HCT116 (cell line): ENCODE data around the gene NEB. TPM values are rescaled to one million over a fixed set of nuclear protein-coding genes. Genes with fewer than 3 reads are reported as not detected.

Experiments
- ATAC-seq: fragments of 200-7000 bp; cut with Tn5 transposase; 2 replicates; pipeline ENCODE4 v1.9.1; 2020; ENCODE audit warnings: mild to moderate bottlenecking, moderate library complexity
- BruUV-seq: library from RNA; stranded (reverse); fragments of 400-500 nt; replicated peaks from 2 replicates; lab custom pipeline; 2021; lab: Mats Ljungman, UMichigan
- CTCF ChIA-PET: fragments of 300-600 bp; sonication (Branson Sonifier 250); formaldehyde crosslinking; loops from one replicate; lab custom pipeline; 2021; ENCODE audit warnings: antibody characterized with exemption; lab: Charles Lee
- POLR2A ChIA-PET: fragments of 300-600, 350-600 bp; sonication (Branson Sonifier 250); formaldehyde crosslinking; loops from one replicate; lab custom pipeline; 2021; ENCODE audit warnings: antibody characterized with exemption; lab: Charles Lee
- RAD21 ChIA-PET, 2 experiments: fragments of 300-600 bp; sonication (Branson Sonifier 250); formaldehyde crosslinking; loops; one replicate each; lab custom pipeline; 2023; ENCODE audit warnings: low total read pairs in 2 of 2; ENCODE audit not compliant: uncharacterized antibody in 2 of 2, unreplicated experiment in 2 of 2, low non-redundant PET in 1 of 2; lab: Charles Lee
- DNase-seq: peaks from one replicate; pipeline ENCODE4 v3.0.0-alpha.2; 2010; ENCODE audit warnings: low read depth, low spot score
- H2AFZ ChIP-seq: fragments of 200-600 bp; shearing (Covaris generic), sonication (generic); 2 replicates; pipeline ENCODE4 v1.6.1; 2017; ENCODE audit warnings: low read depth, mixed run types, mixed read lengths, antibody characterized with exemption, low read length; ENCODE audit not compliant: poor library complexity, severe bottlenecking
- H3K27ac ChIP-seq: 2 replicates; pipeline ENCODE4 v1.5.1; 2012; ENCODE audit warnings: low read depth, low read length
- H3K27me3 ChIP-seq: fragments of 200-600 bp; sonication (generic); 2 replicates; pipeline ENCODE4 v1.6.1; 2016; ENCODE audit warnings: mixed run types, low read length, mixed read lengths; ENCODE audit not compliant: insufficient read depth
- H3K36me3 ChIP-seq, 2 experiments: fragments of 200-500 bp in 1 of 2; fragments of 200-600 bp in 1 of 2; sonication (Bioruptor generic) in 1 of 2; sonication (generic) in 1 of 2; 2 replicates each; pipeline versions ENCODE4 v1.5.1 to v1.6.1; 2014 to 2016; ENCODE audit warnings: low read length in 2 of 2, inconsistent platforms in 1 of 2, mixed read lengths in 1 of 2, mixed run types in 1 of 2; ENCODE audit not compliant: insufficient read depth in 2 of 2, control insufficient read depth in 1 of 2
- H3K4me1 ChIP-seq, 2 experiments: fragments of 200-600 bp in 1 of 2; sonication (generic) in 1 of 2; 2 replicates each; pipeline versions ENCODE4 v1.5.1 to v1.6.1; 2012 to 2017; ENCODE audit warnings: low read length in 2 of 2, inconsistent platforms in 1 of 2, mild to moderate bottlenecking in 1 of 2, mixed read lengths in 1 of 2, mixed run types in 1 of 2, moderate library complexity in 1 of 2; ENCODE audit not compliant: insufficient read depth in 2 of 2, control insufficient read depth in 1 of 2
- H3K4me2 ChIP-seq: fragments of 200-600 bp; sonication (generic); 2 replicates; pipeline ENCODE4 v1.6.1; 2017; ENCODE audit warnings: mixed run types, low read length, mixed read lengths
- H3K4me3 ChIP-seq, 2 experiments: fragments of 200-600 bp in 1 of 2; sonication (generic) in 1 of 2; replicated peaks in 1 of 2; 2 replicates each; pipeline ENCODE4 v1.5.1; 2011 to 2016; ENCODE audit warnings: low read length in 2 of 2, control low read depth in 1 of 2, low read depth in 1 of 2, mild to moderate bottlenecking in 1 of 2, mixed read lengths in 1 of 2, mixed run types in 1 of 2
- H3K79me2 ChIP-seq: fragments of 200-600 bp; sonication (generic); 2 replicates; pipeline ENCODE4 v1.6.1; 2017; ENCODE audit warnings: mild to moderate bottlenecking, mixed run types, low read length, moderate library complexity, mixed read lengths; ENCODE audit not compliant: insufficient read depth
- H3K9ac ChIP-seq: fragments of 200-600 bp; sonication (generic); 2 replicates; pipeline ENCODE4 v1.6.1; 2016; ENCODE audit warnings: low read length, mixed read lengths
- H3K9me2 ChIP-seq: fragments of 200-600 bp; sonication (generic), shearing (Covaris generic); 2 replicates; pipeline ENCODE4 v1.6.1; 2017; ENCODE audit warnings: mixed run types, mild to moderate bottlenecking, moderate library complexity; ENCODE audit not compliant: insufficient read depth
- H3K9me3 ChIP-seq, 2 experiments: fragments of 200-500 bp in 1 of 2; fragments of 200-600 bp in 1 of 2; sonication (Bioruptor generic) in 1 of 2; sonication (generic) in 1 of 2; 2 replicates each; pipeline ENCODE4 v1.6.1; 2014 to 2017; ENCODE audit warnings: low read length in 2 of 2, mixed read lengths in 2 of 2, inconsistent platforms in 1 of 2, low read depth in 1 of 2, mild to moderate bottlenecking in 1 of 2, mixed run types in 1 of 2, moderate library complexity in 1 of 2; ENCODE audit not compliant: control insufficient read depth in 1 of 2, insufficient read depth in 1 of 2
- H4K20me1 ChIP-seq: fragments of 200-600 bp; sonication (generic), shearing (Covaris generic); 2 replicates; pipeline ENCODE4 v1.6.1; 2017; ENCODE audit warnings: mixed run types, mild to moderate bottlenecking, moderate library complexity; ENCODE audit not compliant: insufficient read depth
- CBX3 ChIP-seq: IDR thresholded peaks from 2 replicates; pipeline ENCODE4 v1.6.1; 2012; ENCODE audit warnings: low read depth
- CTCF ChIP-seq, 3 experiments: fragments of 200-600 bp in 1 of 3; sonication (generic) in 1 of 3; IDR thresholded peaks in 2 of 3; conservative IDR thresholded peaks in 1 of 3; 2 replicates each; pipeline ENCODE4 v1.5.1; 2012 to 2017; ENCODE audit warnings: low read depth in 2 of 3, low read length in 2 of 3, antibody characterized with exemption in 1 of 3, borderline replicate concordance in 1 of 3, control low read depth in 1 of 3, mild to moderate bottlenecking in 1 of 3, mixed read lengths in 1 of 3, mixed run types in 1 of 3, moderate library complexity in 1 of 3; ENCODE audit not compliant: insufficient read depth in 1 of 3
- EGR1 ChIP-seq: IDR thresholded peaks from 2 replicates; pipeline ENCODE4 v1.6.1; 2012; ENCODE audit warnings: low read depth
- ELF1 ChIP-seq: IDR thresholded peaks from 2 replicates; pipeline ENCODE4 v1.6.1; 2012; ENCODE audit warnings: low read depth, borderline replicate concordance
- EZH2 ChIP-seq: fragments of 200-600 bp; sonication (generic); IDR thresholded peaks from 2 replicates; pipeline ENCODE4 v1.6.1; 2017; ENCODE audit warnings: antibody characterized with exemption, mixed run types
- EZH2phosphoT487 ChIP-seq: fragments of 200-600 bp; IDR thresholded peaks from 2 replicates; pipeline ENCODE4 v1.6.1; 2018; ENCODE audit warnings: antibody characterized with exemption, borderline replicate concordance
- FOSL1 ChIP-seq: IDR thresholded peaks from 2 replicates; pipeline ENCODE4 v1.6.1; 2012; ENCODE audit warnings: low read depth
- SIN3A ChIP-seq: IDR thresholded peaks from 2 replicates; pipeline ENCODE4 v1.6.1; 2012; ENCODE audit warnings: low read depth
- SP1 ChIP-seq: IDR thresholded peaks from 2 replicates; pipeline ENCODE4 v1.6.1; 2012; ENCODE audit warnings: low read depth
- TCF7L2 ChIP-seq: IDR thresholded peaks from 2 replicates; pipeline ENCODE4 v1.7.0; 2011; ENCODE audit warnings: borderline replicate concordance, inconsistent platforms; ENCODE audit not compliant: insufficient read depth, insufficient read length; ENCODE audit errors: extremely low read depth
- ZBTB33 ChIP-seq: IDR thresholded peaks from 2 replicates; pipeline ENCODE4 v1.6.1; 2011; ENCODE audit warnings: mild to moderate bottlenecking, low read length, moderate library complexity; ENCODE audit not compliant: insufficient replicate concordance; ENCODE audit errors: extremely low read depth
- ZFX ChIP-seq: fragments of 450-650 bp; IDR thresholded peaks from 2 replicates; pipeline ENCODE4 v1.6.1; 2017
- intact Hi-C: fragments of 100-400 bp; cut with micrococcal nuclease; formaldehyde crosslinking; loops from 2 replicates; pipeline ENCODE4 v1.10.0; 2022
- total RNA-seq: library from RNA; stranded (reverse); gene quantifications from one replicate; pipeline ENCODE4 v1.2.1, GENCODE V29; 2021; ENCODE audit not compliant: unreplicated experiment

Gene NEB
- total RNA-seq, 1 experiment from 2014 or later = 0.34 TPM

- no peak overlapping the region for H3K4me2 ChIP-seq
- H3K9me3 ChIP-seq = no peaks in the 10 kb centered on the region
- no peak overlapping the region for H3K4me3 ChIP-seq
- DNase-seq (no peak), ATAC-seq (no peak)
- H3K9ac ChIP-seq = no peak overlapping the region
- H3K27ac ChIP-seq = no peak overlapping the region
- ChIA-PET RAD21 (no interaction called here), CTCF (no interaction called here), POLR2A (no interaction called here)
- H3K79me2 ChIP-seq = no peaks in the 10 kb centered on the region
- intact Hi-C loops = no loop called here
- no TSS peak for BruUV-seq
- H3K27me3 ChIP-seq = no peaks in the 10 kb centered on the region
- TF ChIP-seq FOSL1 (no peak), ELF1 (no peak), EZH2 (no peak), CBX3 (no peak), EZH2phosphoT487 (no peak), SIN3A (no peak), EGR1 (no peak), ZBTB33 (no peak), ZFX (no peak), SP1 (no peak), TCF7L2 (no peak), CTCF (IDR thresholded peaks at IDR 0.05 in 2 of 3, conservative IDR thresholded peaks at IDR 0.05 in 1 of 3; ENCODE audit: borderline replicate concordance in 1 of 3, insufficient read depth in 1 of 3, low read depth in 2 of 3, low read length in 2 of 3) (no peak)
- TF ChIP-seq, all 23 proteins: peak for 0
- Histone ChIP-seq H3K36me3 (no peaks in the 10 kb centered on the region), H3K9me2 (no peaks in the 10 kb centered on the region), H3K4me1 (peaks cover 0 to 7% of the 10 kb centered on the region in 2 experiments; a peak in 1 of 4 replicates), H2AFZ (no peak overlapping the region), H4K20me1 (no peaks in the 10 kb centered on the region)
Measured at GRCh38 chr2:151670346-151670745, 63.9 kb downstream of the NEB start.
